GM19099 (cell line): Measurements from ENCODE around the gene PBX1.

Experiments used
- POLR2A ChIP-seq: IDR thresholded peaks from 3 replicates; pipeline ENCODE4 v1.6.1; 2011; ENCODE audit warnings: low read depth; ENCODE audit not compliant: insufficient read length; ENCODE audit errors: extremely low read depth

Gene PBX1

GRCh38 chr1:164619006-164619784 is 60.2 kb downstream of the PBX1 start:
- TF ChIP-seq POLR2A = no peak

GRCh38 chr1:164622068-164622845 is 63.3 kb downstream of the PBX1 start:
- TF ChIP-seq POLR2A = no peak

GRCh38 chr1:164623805-164624204 is 64.8 kb downstream of the PBX1 start:
- no peak for TF ChIP-seq POLR2A

DNA sequence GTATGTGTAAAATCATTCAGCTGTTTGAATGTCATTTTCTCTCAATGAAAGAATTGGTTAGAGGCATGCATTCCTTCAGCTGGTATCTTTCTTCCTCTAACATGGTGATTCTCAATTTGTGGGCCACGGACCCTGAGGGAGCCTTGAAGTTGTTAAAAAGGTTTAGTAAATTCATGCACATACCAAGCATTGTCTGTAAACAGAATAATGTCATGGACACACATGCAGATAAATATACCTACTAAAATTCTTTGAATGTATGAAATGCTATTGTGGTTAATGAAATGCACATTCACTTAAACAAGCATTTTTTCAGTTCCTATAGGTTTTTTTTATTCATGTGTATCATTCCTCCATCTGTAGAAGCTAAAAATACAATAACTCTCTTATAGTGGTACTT is 65.4 kb downstream of the PBX1 start:
- TF ChIP-seq POLR2A = no peak

- TF ChIP-seq POLR2A = no peak
Observed at GRCh38 chr1:164625004-164625617, 66.1 kb downstream of the PBX1 start.

GRCh38 chr1:164628772-164629171 is 69.8 kb downstream of the PBX1 start:
- TF ChIP-seq POLR2A = no peak

GRCh38 chr1:164629971-164630370 is 71.0 kb downstream of the PBX1 start:
- no peak for TF ChIP-seq POLR2A

DNA sequence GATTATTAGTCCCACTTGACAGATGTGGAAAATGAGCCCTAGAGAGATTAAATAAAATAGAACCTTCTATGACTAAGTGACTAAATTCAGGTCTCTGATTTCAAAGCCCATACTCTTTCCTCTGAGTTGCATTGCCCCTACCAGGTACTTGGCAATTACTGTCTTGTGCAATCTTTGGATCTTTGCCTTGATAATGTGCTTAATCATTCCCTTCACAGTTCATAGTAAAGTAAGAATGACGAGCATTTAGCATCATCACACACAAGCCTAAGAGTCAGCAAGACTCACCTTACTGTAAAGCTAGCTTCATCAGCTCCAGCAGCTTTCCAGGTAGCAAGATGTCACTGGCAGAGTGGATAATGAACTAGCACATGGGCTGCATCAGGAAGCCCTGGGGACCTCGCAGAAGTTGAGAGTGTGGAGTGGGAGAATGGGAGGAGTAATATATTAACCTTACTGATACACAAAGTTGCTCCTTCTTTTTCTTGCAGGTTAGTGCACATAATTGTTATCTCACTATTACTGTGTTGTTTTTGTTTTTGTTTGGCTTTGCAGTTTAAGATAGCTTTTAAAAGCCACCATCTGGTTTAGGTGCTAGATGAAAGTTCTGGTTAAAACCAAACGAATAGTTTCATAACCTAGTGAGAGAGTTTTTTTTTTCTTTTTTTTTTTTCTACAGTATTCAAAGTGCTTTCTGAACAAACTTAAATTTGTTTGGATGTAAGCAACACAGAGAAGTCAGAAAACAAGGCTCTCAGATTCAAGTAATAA is 71.8 kb downstream of the PBX1 start:
- no peak for TF ChIP-seq POLR2A

- no peak for TF ChIP-seq POLR2A
Observed at GRCh38 chr1:164631751-164632150, 72.8 kb downstream of the PBX1 start.

DNA sequence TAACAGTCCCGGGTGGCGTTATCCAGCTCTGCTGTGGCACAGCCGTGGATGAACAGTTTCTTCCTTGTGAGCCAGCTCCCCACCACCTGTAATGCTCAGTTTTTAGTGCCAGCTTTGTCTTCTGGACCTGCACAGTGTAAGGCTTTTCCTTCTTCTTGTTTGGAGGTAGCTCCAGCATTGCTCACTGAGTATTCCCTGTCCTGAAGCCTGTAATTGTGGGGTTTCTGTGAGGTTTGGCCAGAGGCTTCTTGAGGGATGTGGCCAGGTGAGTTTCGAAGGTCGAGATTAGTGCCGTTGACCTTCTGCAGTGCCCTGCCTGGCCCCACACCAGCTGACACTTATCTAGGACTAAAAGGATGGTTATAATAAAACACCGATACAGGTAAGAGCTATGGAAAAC is 75.0 kb downstream of the PBX1 start:
- no peak for TF ChIP-seq POLR2A

DNA sequence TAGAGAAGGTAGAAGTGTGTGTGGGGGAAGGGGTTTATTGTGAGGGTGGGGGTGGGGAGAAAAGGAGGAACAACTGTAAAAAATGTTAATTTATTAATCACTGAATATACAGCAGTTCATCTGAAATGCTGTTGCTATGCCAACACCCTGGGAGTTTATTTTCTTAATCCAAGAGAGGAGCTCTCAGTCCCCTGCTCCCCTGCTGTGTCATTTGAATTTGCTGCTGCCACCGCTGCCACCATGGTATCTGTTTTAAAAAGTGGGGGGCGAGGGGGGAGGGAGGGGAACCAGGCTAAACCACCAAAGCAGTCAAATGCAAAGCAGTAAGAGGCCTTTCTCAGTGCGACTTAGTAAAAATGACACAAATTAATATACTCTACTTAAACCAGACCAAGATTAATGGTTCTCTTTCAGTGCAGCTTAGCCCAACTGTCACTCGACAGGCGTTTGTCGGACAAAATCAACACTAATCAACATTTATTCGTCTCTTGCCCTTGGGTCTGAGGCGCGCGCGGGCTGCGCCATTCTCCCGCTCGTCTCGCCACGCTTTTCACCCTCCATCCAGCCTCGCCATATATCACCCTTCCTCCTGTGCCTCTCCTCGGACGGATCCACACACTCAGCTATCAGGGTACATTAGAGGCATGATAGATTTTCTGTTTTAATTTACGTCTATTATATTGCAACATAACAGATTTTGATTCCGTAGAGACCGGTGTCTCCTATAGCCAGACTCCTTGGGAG is 76.2 kb downstream of the PBX1 start:
- TF ChIP-seq POLR2A = no peak

DNA sequence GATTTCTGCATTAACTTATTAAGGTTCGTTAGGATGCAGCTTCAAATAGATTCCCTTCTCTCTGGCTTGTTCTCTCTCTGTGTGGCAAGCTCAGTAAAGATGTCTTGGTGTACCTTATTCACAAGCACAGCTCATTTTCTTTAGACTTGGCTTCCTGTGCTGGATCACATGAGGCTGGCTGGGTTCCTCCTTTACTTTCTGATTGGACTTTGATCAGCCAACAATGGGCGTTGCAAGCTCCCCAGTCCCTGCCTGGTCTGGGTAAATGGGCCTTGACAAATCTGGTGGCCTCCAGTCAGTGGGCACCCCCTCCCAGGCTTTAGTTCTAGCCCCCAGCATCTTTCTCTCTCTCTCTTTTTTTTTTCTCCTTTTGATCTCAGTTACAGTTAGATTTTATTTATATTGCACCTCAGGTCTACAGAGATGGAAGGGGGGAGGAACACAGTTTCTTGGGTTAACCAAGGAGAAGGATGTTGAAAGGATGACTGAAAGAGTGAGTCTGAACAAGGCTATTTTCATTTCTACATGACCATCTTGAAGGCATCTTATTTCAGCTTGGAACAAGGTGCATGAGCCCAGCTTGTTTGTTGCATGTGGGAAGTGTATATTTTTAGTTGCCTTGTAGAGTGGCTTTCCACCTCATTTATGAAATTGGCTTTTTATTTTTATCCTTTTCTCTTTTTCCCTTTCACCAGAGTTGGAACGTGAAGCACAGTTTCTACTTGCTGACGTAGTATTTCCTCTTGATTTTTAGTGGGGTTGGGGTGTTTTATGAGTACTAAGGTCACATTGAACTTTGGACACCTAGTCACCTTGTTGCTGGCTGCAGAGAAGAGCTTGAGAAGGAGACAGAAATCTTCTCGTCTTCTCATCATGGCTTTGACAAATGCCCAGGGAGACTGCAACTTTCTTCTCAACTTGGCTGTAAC is 77.1 kb downstream of the PBX1 start:
- no peak for TF ChIP-seq POLR2A

GRCh38 chr1:164636757-164637156 is 77.8 kb downstream of the PBX1 start:
- TF ChIP-seq POLR2A = no peak
